GM19099 (cell line): ENCODE data around the gene WDR88.

ENCODE experiments used
- POLR2A ChIP-seq: IDR thresholded peaks from 3 replicates; pipeline ENCODE4 v1.6.1; 2011; ENCODE audit warnings: low read depth; ENCODE audit not compliant: insufficient read length; ENCODE audit errors: extremely low read depth

Gene WDR88

GRCh38 chr19:33199441-33200265 is 67.7 kb downstream of the WDR88 start:
- no peak for TF ChIP-seq POLR2A

- no peak for TF ChIP-seq POLR2A
These were observed 69.6 kb downstream of the WDR88 start for GRCh38 chr19:33201473-33201872.

GRCh38 chr19:33201886-33202545 is 70.1 kb downstream of the WDR88 start:
- no peak for TF ChIP-seq POLR2A

- no peak for TF ChIP-seq POLR2A
These were observed 70.9 kb downstream of the WDR88 start for GRCh38 chr19:33202546-33203507.

GRCh38 chr19:33203529-33203928 is 71.6 kb downstream of the WDR88 start:
- TF ChIP-seq POLR2A, result no peak

GRCh38 chr19:33204136-33204973 is 72.4 kb downstream of the WDR88 start:
- TF ChIP-seq POLR2A, result no peak

- no peak for TF ChIP-seq POLR2A
These were observed 73.2 kb downstream of the WDR88 start for GRCh38 chr19:33205110-33205509.

GRCh38 chr19:33205531-33206260 is 73.8 kb downstream of the WDR88 start:
- no peak for TF ChIP-seq POLR2A

GRCh38 chr19:33206261-33207039 is 74.5 kb downstream of the WDR88 start:
- TF ChIP-seq POLR2A, result no peak

- no peak for TF ChIP-seq POLR2A
These were observed 75.2 kb downstream of the WDR88 start for GRCh38 chr19:33207040-33207620.

GRCh38 chr19:33207903-33208302 is 76.0 kb downstream of the WDR88 start:
- TF ChIP-seq POLR2A, result no peak

- TF ChIP-seq POLR2A, result no peak
These were observed 76.5 kb downstream of the WDR88 start for GRCh38 chr19:33208371-33208895.
